Ascending aorta (tissue), 2 donors: ENCODE data around the gene CCBE1. TPM values are rescaled to one million over a fixed set of nuclear protein-coding genes. Genes with fewer than 3 reads are reported as not detected.

Experiments
- DNase-seq, 2 donors: peaks; one replicate each; pipeline ENCODE4 v3.0.0-alpha.2; 2019; ENCODE audit warnings: low spot score in 2 of 2
- H3K27ac ChIP-seq, 2 donors: fragments of 200-600 bp; sonication (generic); one replicate each; pipeline ENCODE4 v1.5.1; 2016 to 2017; ENCODE audit warnings: mild to moderate bottlenecking in 1 of 2
- H3K27me3 ChIP-seq: fragments of 200-600 bp; sonication (generic); one replicate; pipeline ENCODE4 v1.5.1; 2017
- H3K36me3 ChIP-seq, 2 donors: fragments of 200-600 bp; sonication (generic); one replicate each; pipeline ENCODE4 v1.5.1; 2016
- H3K4me1 ChIP-seq, 2 donors: fragments of 200-600 bp; sonication (generic); one replicate each; pipeline ENCODE4 v1.5.1; 2016 to 2017; ENCODE audit warnings: mild to moderate bottlenecking in 1 of 2
- H3K4me3 ChIP-seq, 2 donors: fragments of 200-600 bp; sonication (generic); one replicate each; pipeline ENCODE4 v1.5.1; 2016 to 2017; ENCODE audit warnings: mild to moderate bottlenecking in 1 of 2
- H3K9me3 ChIP-seq, 2 donors: fragments of 200-600 bp; sonication (generic); one replicate each; pipeline ENCODE4 v1.5.1; 2016
- CTCF ChIP-seq, 3 experiments: fragments of 200-600 bp in 2 of 3; fragments of 450-650 bp in 1 of 3; sonication (generic) in 2 of 3; IDR thresholded peaks; one replicate each; pipeline ENCODE4 v1.5.1; 2016 to 2019; ENCODE audit warnings: antibody characterized with exemption in 3 of 3, mild to moderate bottlenecking in 1 of 3, moderate library complexity in 1 of 3
- intact Hi-C: fragments of 100-400 bp; cut with DNase I; formaldehyde crosslinking; loops from one replicate; pipeline ENCODE4 v1.15.1; 2023
- total RNA-seq: library from RNA; depleted of rRNA; stranded (reverse); fragments of >200 nt; gene quantifications from one replicate; pipeline ENCODE4 v1.1.0, GENCODE V29; 2016

Gene CCBE1
- total RNA-seq, 1 donor from 2014 or later = 0.32 TPM

DNA sequence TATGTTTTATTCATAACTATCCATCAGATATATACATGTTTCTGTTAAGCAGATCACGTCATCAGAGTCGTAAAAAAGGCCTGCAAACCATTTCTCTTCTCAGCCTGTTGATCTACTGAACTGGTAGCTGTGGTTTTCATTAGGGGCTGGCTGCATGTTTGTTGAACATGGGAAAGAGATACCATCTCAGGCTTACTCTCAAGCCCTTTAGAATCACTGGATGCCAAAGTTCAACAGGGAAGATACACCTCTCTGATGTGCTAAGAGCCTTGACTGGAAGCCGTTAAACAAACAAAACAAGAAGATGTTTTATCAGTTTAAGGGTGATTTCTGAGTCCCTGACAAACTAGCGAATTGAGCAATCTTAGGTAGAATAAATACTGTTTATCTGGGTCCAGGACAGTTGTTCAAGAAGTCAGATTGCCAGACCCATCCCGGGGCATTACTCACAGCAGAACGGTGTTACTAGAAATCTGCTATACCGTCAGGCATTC, 243.7 kb downstream of the CCBE1 start:
- no peak overlapping the region for H3K4me3 ChIP-seq
- no peak for DNase-seq
- H3K4me1 ChIP-seq = no peaks in the 10 kb centered on the region
- H3K9me3 ChIP-seq = no peaks in the 10 kb centered on the region
- H3K27ac ChIP-seq = no peak overlapping the region
- no peak for TF ChIP-seq CTCF (IDR thresholded peaks at IDR 0.05)
- H3K36me3 ChIP-seq = no peaks in the 10 kb centered on the region
- no peaks in the 10 kb centered on the region for H3K27me3 ChIP-seq
- intact Hi-C loops = no loop called here

DNA sequence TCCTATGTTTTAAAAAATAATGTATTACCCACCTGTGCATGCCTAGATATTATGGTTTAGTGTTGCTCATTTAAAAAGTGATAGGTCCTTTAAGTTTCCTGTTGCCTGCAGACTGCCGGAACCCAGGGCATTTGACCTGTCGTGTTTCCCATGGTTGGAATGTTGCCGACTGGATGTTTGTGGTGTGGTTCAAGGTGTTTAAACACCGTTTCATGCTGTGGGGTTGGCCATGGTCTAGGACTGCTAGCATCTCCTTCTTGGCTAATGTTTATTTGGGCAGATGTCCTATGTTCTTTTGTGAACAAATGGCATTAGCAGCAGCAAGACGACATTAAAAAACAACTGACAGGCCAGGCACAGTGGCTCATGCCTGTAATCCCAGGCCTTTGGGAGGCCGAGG, 245.3 kb downstream of the CCBE1 start:
- no peak for DNase-seq
- no peak overlapping the region for H3K4me3 ChIP-seq
- intact Hi-C loops = no loop called here
- no peaks in the 10 kb centered on the region for H3K36me3 ChIP-seq
- no peaks in the 10 kb centered on the region for H3K4me1 ChIP-seq
- no peak for TF ChIP-seq CTCF (IDR thresholded peaks at IDR 0.05)
- no peak overlapping the region for H3K27ac ChIP-seq
- H3K27me3 ChIP-seq = no peaks in the 10 kb centered on the region
- no peaks in the 10 kb centered on the region for H3K9me3 ChIP-seq

DNA sequence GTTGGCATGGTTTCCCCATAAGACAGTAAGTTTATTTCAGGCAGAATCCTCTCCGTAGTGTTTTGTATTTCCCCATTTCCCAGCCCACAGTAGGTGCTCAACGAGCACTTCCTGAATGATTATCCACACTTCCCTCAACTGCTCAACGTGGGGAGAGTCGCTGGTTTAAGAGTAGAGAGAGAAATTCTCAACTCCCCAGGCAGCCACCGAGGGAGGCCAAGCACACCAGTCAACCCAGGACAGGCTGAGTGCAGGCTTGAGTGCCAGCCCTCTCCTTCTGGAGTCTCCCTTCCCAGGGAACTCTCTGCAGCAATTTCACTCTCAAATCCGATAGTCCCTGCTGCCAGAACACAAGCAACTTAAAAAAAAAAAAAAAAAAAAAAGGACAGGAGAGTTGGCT, 246.2 kb downstream of the CCBE1 start:
- Histone ChIP-seq H3K4me1 (no peaks in the 10 kb centered on the region), H3K4me3 (no peak overlapping the region), H3K9me3 (no peaks in the 10 kb centered on the region), H3K27ac (no peak overlapping the region), H3K36me3 (no peaks in the 10 kb centered on the region), H3K27me3 (no peaks in the 10 kb centered on the region)
- DNase-seq = no peak
- intact Hi-C loops = no loop called here
- no peak for TF ChIP-seq CTCF (IDR thresholded peaks at IDR 0.05)

GRCh38 chr18:59448546-59448945, 248.7 kb downstream of the CCBE1 start:
- Histone ChIP-seq H3K27me3 (no peaks in the 10 kb centered on the region), H3K36me3 (no peaks in the 10 kb centered on the region), H3K9me3 (no peaks in the 10 kb centered on the region), H3K4me3 (no peak overlapping the region), H3K4me1 (no peaks in the 10 kb centered on the region), H3K27ac (no peak overlapping the region)
- no peak for TF ChIP-seq CTCF (IDR thresholded peaks at IDR 0.05)
- no peak for DNase-seq
- intact Hi-C loops = no loop called here

GRCh38 chr18:59446012-59446411, 251.2 kb downstream of the CCBE1 start:
- no peaks in the 10 kb centered on the region for H3K9me3 ChIP-seq
- no peaks in the 10 kb centered on the region for H3K4me1 ChIP-seq
- no peak overlapping the region for H3K4me3 ChIP-seq
- TF ChIP-seq CTCF (IDR thresholded peaks at IDR 0.05) = no peak
- H3K27ac ChIP-seq = no peak overlapping the region
- intact Hi-C loops = no loop called here
- H3K36me3 ChIP-seq = no peaks in the 10 kb centered on the region
- no peaks in the 10 kb centered on the region for H3K27me3 ChIP-seq
- no peak for DNase-seq
